ENCODE results near the gene SNTG2. TPM values are rescaled to one million over a fixed set of nuclear protein-coding genes. Genes with fewer than 3 reads are reported as not detected.
A peak's percentile ranks its signal among the peaks of the same experiment; 100 is the strongest.

Gene SNTG2
- total and polyA plus RNA-seq, 11 donors, result 0.19 to 3.2 (median 0.93) TPM

- no peaks in the 10 kb centered on the region for H3K27me3 ChIP-seq
- no peaks in the 10 kb centered on the region for H3K4me1 ChIP-seq
- no peak overlapping the region for H3K4me3 ChIP-seq
- DNase-seq (no peak), ATAC-seq (no peak)
- WGBS, 4 donors, result 83 to 86% (median 85%) methylated on average over 12 to 13 of the region's 13 CpGs
- H3K9me3 ChIP-seq, result no peaks in the 10 kb centered on the region
- intact Hi-C loops (cut with DNase I), result no loop called here
- H3K36me3 ChIP-seq, result no peaks in the 10 kb centered on the region
- no peak overlapping the region for H3K27ac ChIP-seq
- TF ChIP-seq, protein P1, sequence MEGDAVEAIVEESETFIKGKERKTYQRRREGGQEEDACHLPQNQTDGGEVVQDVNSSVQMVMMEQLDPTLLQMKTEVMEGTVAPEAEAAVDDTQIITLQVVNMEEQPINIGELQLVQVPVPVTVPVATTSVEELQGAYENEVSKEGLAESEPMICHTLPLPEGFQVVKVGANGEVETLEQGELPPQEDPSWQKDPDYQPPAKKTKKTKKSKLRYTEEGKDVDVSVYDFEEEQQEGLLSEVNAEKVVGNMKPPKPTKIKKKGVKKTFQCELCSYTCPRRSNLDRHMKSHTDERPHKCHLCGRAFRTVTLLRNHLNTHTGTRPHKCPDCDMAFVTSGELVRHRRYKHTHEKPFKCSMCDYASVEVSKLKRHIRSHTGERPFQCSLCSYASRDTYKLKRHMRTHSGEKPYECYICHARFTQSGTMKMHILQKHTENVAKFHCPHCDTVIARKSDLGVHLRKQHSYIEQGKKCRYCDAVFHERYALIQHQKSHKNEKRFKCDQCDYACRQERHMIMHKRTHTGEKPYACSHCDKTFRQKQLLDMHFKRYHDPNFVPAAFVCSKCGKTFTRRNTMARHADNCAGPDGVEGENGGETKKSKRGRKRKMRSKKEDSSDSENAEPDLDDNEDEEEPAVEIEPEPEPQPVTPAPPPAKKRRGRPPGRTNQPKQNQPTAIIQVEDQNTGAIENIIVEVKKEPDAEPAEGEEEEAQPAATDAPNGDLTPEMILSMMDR (IDR thresholded peaks at IDR 0.05), result no peak
- TF ChIP-seq POLR2A (IDR thresholded peaks at IDR 0.05), result no peak
These were observed 355.5 kb downstream of the SNTG2 start for GRCh38 chr2:1306014-1306686.

DNA sequence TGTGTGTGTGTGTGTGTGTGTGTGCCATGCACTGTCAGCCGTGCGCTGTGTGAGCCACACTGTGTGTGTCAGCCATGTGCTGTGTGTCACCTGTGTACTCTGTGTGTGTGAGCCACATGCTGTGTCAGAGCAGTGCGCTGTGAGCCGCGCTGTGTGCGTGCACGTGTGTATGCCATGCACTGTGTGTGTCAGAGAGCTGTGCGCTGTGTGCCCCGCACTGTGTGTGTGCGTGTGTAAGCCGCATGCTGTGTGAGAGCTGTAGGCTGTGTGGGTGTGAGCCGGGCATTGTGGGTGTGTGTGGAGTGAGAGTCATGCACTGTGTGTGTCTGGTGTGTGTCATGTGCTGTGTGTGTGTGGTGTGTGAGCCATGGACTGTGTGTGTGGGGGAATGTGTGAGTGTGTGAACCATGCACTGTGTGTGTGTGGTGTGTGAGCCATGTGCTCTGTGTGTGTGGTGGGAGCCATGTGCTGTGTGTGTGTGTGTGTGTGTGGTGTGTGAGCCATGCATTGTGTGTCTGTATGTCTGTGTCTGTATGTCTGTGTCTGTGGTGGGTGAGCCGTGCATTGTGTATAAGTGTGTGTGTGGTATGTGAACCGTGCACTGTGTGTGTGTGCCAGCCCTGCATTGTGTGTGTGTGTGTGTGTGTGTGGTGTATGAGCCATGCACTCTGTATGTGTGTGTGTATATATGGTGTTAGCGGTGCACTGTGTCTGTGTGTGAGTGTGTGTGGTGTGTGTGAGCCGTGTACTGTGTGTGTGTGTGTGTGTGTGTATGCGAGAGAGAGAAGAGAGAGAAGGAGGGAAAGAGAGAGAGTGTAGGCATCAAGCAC lies 356.3 kb downstream of the SNTG2 start:
- Histone ChIP-seq H3K9me3 (no peaks in the 10 kb centered on the region), H3K4me3 (no peak overlapping the region), H3K4me1 (no peaks in the 10 kb centered on the region), H3K27me3 (no peaks in the 10 kb centered on the region), H3K36me3 (no peaks in the 10 kb centered on the region), H3K27ac (no peak overlapping the region)
- 94 to 95% (median 94%) methylated on average over 15 to 17 of the region's 17 CpGs for WGBS, 4 donors
- intact Hi-C loops (cut with DNase I), result no loop called here
- DNase-seq, result no peak
- ATAC-seq, result peak in 1 of 4 donors; percentile 58
- TF ChIP-seq POLR2A (IDR thresholded peaks at IDR 0.05), result no peak

- WGBS, 4 donors, result 91 to 97% (median 93%) methylated on average over 23 of the region's 23 CpGs
- intact Hi-C loops (cut with DNase I), result no loop called here
- Histone ChIP-seq H3K9me3 (no peaks in the 10 kb centered on the region), H3K4me1 (no peaks in the 10 kb centered on the region), H3K27me3 (no peaks in the 10 kb centered on the region), H3K4me3 (no peak overlapping the region), H3K27ac (no peak overlapping the region), H3K36me3 (no peaks in the 10 kb centered on the region)
- DNase-seq, result no peak
- TF ChIP-seq, protein P1 (IDR thresholded peaks at IDR 0.05), result no peak
- no peak for TF ChIP-seq POLR2A (IDR thresholded peaks at IDR 0.05)
- no peak for ATAC-seq
These were observed 357.0 kb downstream of the SNTG2 start for GRCh38 chr2:1307670-1308069.

DNA sequence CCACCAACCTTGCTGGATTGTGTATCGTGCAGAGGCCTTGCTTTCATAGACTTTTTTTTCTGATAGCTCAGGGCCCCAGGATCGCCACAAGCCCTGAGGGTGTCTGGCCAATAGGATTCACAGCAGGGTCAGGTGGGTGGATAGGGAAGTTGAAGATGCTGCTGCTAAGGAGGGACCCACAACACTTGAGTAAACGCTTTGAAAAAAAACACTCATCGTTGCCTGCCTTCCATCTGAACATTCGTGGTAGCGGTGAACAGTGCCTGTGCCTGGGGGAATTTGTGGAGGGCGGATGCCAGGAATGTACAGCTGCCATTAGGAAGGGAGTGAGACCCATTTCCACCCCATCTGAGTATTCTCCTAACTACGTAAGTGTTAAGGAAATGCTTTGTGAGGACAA lies 358.0 kb downstream of the SNTG2 start:
- H3K36me3 ChIP-seq, result no peaks in the 10 kb centered on the region
- H3K27ac ChIP-seq, result no peak overlapping the region
- no peak overlapping the region for H3K4me3 ChIP-seq
- 82 to 90% (median 86%) methylated on average over 8 of the region's 8 CpGs for WGBS, 4 donors
- ATAC-seq, result no peak
- intact Hi-C loops (cut with DNase I), result no loop called here
- H3K4me1 ChIP-seq, result no peaks in the 10 kb centered on the region
- TF ChIP-seq, protein P1 (IDR thresholded peaks at IDR 0.05), result no peak
- TF ChIP-seq POLR2A (IDR thresholded peaks at IDR 0.05), result no peak
- no peaks in the 10 kb centered on the region for H3K27me3 ChIP-seq
- H3K9me3 ChIP-seq, result no peaks in the 10 kb centered on the region
- DNase-seq, result no peak

Data from heart left ventricle (tissue), 16 donors.